Measurements from ENCODE around the gene PTGFRN. TPM values are rescaled to one million over a fixed set of nuclear protein-coding genes. Genes with fewer than 3 reads are reported as not detected.

The PTGFRN gene
- total and polyA plus RNA-seq, 2 experiments from 2014 or later = 17.4 to 32.7 TPM

- Histone ChIP-seq H3K4me1 (ENCODE audit: insufficient read depth) (peaks cover 16% of the 10 kb centered on the region), H3K4me2 (no peak within 1 kb of the TSS), H4K20me1 (replicated peaks; ENCODE audit: insufficient read depth) (no peaks in the 10 kb centered on the region), H3K79me2 (replicated peaks; ENCODE audit: insufficient read depth) (no peaks in the 10 kb centered on the region), H3K9me2 (ENCODE audit: insufficient read depth) (no peaks in the 10 kb centered on the region; the same call in 1 of the 2 replicates), H3K4me3 (no peak within 1 kb of the TSS), H3F3A (replicated peaks; ENCODE audit: low read depth) (no peaks in the 10 kb centered on the region), H2AFZ (no peak within 1 kb of the TSS), H3K36me3 (ENCODE audit: insufficient read depth) (no peaks in the 10 kb centered on the region), H3K27me3 (ENCODE audit: insufficient read depth) (no peaks in the 10 kb centered on the region), H3K27ac (ENCODE audit: low read depth) (no peak within 1 kb of the TSS)
- H3K36me3 Mint-ChIP-seq (ENCODE audit: low read depth) = no peaks in the 10 kb centered on the region; the same call in 2 of the 3 replicates
- H3K4me3 Mint-ChIP-seq = no peak within 1 kb of the TSS
- H3K27ac Mint-ChIP-seq = no peak within 1 kb of the TSS
- no peaks in the 10 kb centered on the region for H3K27me3 Mint-ChIP-seq (ENCODE audit: insufficient read depth, low read depth, poor library complexity)
- TF ChIP-seq, protein P1, sequence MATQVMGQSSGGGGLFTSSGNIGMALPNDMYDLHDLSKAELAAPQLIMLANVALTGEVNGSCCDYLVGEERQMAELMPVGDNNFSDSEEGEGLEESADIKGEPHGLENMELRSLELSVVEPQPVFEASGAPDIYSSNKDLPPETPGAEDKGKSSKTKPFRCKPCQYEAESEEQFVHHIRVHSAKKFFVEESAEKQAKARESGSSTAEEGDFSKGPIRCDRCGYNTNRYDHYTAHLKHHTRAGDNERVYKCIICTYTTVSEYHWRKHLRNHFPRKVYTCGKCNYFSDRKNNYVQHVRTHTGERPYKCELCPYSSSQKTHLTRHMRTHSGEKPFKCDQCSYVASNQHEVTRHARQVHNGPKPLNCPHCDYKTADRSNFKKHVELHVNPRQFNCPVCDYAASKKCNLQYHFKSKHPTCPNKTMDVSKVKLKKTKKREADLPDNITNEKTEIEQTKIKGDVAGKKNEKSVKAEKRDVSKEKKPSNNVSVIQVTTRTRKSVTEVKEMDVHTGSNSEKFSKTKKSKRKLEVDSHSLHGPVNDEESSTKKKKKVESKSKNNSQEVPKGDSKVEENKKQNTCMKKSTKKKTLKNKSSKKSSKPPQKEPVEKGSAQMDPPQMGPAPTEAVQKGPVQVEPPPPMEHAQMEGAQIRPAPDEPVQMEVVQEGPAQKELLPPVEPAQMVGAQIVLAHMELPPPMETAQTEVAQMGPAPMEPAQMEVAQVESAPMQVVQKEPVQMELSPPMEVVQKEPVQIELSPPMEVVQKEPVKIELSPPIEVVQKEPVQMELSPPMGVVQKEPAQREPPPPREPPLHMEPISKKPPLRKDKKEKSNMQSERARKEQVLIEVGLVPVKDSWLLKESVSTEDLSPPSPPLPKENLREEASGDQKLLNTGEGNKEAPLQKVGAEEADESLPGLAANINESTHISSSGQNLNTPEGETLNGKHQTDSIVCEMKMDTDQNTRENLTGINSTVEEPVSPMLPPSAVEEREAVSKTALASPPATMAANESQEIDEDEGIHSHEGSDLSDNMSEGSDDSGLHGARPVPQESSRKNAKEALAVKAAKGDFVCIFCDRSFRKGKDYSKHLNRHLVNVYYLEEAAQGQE (IDR thresholded peaks at IDR 0.05; ENCODE audit: unreplicated experiment) = no peak
- TF ChIP-seq EZH2 (IDR thresholded peaks at IDR 0.05; ENCODE audit: low read depth, unreplicated experiment) (no peak), CTCF (conservative IDR thresholded peaks at IDR 0.05; ENCODE audit: low read depth in 2 of 2) (no peak), STAT1 (IDR thresholded peaks at IDR 0.05; ENCODE audit: unreplicated experiment) (no peak), ZNF331 (CRISPR knock-in tag; IDR thresholded peaks at IDR 0.05; ENCODE audit: low read depth) (no peak), JUNB (IDR thresholded peaks at IDR 0.05; ENCODE audit: unreplicated experiment) (no peak), NANOG (IDR thresholded peaks at IDR 0.05; ENCODE audit: borderline replicate concordance) (no peak), POLR2AphosphoS5 (IDR thresholded peaks at IDR 0.05; ENCODE audit: low read depth) (no peak), ZNF462 (CRISPR knock-in tag; IDR thresholded peaks at IDR 0.05) (no peak), CREB1 (CRISPR knock-in tag; IDR thresholded peaks at IDR 0.05; ENCODE audit: low read depth) (no peak), ZNF114 (CRISPR knock-in tag; IDR thresholded peaks at IDR 0.05) (no peak), EZH2phosphoT487 (IDR thresholded peaks at IDR 0.05; ENCODE audit: unreplicated experiment) (no peak)
- DNase-seq (ENCODE audit: low spot score) = no peak
- no peak for ATAC-seq
- H3K9me3 Mint-ChIP-seq = no peaks in the 10 kb centered on the region; the same call in 2 of the 3 replicates
- peaks cover 34% of the 10 kb centered on the region for H3K4me1 Mint-ChIP-seq
Observed at GRCh38 chr1:117001254-117001927, 91.7 kb downstream of the PTGFRN start, which contains the start of gene CD101. Gene CD101, plus strand, starts transcription at chr1:117001760. Its CDS starts 58 bp downstream, at chr1:117001818.
